Activated CD4-positive, CD25-positive, alpha-beta regulatory T cell treated with anti-CD3 and anti-CD28 coated beads, Interleukin-2, amount 50 U/mL, for 72 hours (primary cell): ENCODE results near the gene MPP2.
"Not testable (repeated sequence)": the region's sequence is repeated elsewhere in the genome, so short reads cannot be mapped to it uniquely, and the experiment has no call there.

Experiments
- DNase-seq: peaks from one replicate; pipeline ENCODE4 v3.0.0; 2021

MPP2 gene

DNA sequence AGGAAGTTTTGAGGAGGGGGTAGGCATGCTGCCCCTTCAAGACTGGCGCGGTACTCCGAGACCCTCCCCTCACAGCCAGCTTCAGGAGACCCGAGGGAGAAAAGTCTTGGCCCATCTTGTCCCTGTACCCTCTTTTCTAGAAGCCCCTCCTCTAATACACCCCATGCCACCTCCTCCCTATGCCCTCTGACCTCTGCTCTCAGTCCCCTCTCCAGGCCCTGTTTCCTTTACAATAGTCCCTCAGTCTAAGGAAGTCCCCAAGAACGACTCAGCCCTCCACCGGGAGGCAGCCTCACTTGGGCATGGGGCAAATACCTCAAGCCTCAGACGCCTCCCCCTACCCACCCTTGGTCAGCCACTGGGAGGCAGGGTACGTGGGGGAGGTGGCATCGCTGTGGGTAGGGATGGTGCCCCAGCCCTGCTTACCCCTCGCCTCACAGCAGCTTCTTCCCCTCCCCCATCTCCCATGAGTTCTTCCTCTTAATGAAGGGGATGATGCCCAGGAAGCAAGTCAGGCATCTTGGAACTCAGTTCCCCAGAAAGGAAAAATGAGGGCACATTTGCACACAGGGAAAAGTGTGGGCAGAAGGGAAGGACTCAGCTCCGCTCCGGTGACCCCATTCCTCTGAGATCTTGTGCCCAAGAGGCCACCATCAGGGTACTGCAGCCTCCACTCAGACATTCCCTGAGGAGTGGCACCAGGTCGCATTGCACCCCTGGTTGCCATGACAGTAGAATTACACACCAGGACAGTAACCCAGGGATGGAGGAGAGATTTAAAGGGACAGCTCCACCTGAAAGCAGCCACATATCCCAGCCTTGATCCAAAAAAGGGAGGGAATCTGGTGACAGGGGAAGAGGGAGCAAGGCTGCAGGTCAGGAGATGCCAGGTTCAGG is 6.2 kb downstream of the MPP2 start:
- no peak for DNase-seq

DNA sequence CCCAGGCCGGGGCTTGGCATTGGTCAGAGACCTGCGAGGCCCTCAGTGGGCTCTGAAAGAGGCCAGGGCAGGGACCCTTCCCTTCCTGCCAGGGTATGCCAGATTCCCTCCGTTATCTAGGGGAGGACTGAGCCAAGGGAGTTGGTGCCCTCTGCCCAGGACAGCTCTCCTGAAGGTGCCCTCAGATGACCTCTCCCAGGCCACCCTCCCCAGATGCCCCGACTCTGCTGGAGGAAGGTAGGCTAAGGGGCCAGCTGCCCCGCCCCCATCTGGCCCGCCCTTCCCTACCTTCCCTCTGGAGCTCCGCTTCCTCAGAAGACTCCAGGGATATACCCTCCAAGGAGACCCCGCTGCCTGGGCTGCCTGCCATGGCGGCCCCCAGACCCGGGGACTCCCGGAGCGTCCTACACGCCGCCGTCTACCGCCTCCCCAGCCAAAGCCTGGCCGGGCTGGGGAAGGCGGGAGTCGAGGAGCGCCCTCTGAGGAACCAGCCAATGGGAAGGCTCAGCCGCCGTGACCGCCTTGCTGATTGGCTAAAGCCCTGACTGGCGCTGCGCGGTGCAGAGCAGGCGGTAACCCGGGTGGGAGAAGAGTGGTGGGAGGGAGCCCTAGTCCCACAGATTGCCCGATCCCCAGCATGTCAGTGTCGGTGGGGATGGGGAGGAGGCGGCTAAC is 7.0 kb downstream of the MPP2 start:
- DNase-seq = peak; percentile 79

DNA sequence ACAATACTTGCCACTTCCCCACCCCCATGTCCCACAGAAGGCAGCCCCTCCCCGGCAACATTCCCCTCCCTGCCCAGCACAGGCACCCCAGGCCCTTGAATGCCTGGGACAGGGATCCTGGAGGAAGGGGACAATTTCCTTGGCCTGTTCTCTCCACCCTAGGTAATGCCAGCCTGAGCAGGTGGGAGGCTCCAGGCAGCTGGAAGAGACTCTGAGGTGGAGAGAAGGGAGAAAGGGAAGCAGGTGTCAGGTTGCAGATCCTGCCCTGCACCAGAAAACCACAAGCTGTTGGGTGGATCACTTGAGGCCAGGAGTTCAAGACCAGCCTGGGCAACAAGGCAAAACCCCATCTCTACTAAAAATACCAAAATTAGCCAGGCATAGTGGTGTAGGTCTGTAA is 8.9 kb downstream of the MPP2 start:
- DNase-seq = no peak

DNA sequence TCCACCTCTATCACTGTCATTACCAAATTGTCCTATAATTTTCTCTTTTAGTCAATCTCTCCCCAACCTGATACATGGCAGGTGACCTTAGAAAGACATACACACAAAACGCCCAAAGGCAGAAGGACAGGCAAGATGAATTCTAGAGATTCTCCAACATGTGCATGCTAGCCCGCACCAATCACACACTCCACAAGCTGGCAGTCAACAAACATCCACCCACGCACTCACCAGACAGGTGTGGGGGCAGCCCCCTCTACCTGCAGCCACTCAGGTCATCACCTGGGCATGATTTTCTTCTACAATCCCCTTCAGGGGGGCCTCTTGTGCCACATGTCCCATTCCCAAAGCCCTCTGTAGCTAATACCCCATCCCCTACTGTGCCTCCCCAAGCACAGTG is 9.5 kb downstream of the MPP2 start:
- DNase-seq = no peak

DNA sequence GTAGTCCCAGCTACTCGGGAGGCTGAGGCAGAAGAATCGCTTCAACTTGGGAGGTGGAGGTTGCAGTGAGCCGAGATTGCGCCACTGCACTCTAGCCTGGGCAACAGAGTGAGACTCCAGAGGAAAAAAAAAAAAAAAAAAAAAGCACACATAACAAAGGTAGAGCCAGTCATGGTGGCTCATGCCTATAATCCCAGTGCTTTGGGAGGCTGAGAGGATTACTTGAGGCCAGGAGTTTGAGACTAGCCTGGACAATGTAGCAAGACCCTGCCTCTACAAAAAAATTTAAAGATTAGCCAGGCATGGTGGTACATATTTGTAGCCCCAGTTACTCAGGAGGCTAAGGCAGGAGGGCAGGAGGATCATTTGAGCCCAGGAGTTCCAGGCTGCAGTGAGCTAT is 12.8 kb downstream of the MPP2 start:
- DNase-seq = not testable (repeated sequence)

DNA sequence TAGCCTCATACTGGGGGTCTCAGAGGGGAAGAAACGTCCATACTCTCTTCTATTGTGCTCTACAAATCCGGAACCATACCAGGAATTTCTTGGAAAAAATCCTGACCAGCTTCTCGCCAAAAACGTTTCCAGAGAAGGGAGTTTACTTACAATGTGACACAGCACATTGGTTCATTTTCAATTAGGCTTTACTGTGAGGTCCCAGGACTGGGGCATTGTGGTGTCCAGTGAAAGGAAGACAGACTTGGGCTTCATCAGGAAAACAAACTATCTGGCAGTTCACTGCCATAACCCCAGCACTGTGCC is 14.7 kb downstream of the MPP2 start:
- DNase-seq = no peak

DNA sequence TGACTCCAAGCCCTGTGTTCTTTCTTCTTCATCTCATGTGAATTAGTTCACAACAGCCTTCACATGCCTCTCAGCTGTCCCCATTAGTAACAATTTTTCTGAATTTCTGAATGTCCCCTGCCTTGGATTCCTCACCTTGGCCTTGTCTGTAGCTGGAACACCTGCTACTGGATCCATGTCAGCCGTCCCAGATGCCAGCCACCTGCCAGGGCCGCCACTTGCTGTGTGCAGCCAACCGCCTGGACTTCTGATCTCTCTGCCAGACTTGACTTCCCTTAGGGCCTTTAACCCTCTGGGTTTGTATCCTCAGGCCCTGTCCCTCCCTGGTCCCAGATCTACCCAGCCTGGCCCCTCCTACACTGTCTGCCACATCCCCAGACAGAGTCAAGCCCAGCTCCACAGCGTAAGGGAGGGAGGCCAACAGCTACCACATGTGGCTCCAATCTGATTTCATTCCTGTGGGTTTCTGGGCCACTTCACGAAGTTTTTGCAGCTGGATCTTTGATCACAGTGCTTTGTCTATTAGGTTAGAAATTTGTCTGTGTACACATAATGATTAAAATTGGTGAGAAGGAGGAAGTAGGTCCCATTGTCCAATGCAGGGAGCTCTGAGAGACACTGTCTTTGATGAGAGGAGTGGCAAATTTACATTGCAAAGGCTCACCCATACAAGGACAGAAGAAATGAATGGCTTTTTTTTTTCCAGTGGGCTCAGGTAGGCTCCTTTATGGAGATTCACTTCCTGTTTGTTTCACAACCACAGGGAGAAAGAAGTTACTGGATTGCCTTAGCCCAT is 15.3 kb downstream of the MPP2 start:
- DNase-seq = no peak

DNA sequence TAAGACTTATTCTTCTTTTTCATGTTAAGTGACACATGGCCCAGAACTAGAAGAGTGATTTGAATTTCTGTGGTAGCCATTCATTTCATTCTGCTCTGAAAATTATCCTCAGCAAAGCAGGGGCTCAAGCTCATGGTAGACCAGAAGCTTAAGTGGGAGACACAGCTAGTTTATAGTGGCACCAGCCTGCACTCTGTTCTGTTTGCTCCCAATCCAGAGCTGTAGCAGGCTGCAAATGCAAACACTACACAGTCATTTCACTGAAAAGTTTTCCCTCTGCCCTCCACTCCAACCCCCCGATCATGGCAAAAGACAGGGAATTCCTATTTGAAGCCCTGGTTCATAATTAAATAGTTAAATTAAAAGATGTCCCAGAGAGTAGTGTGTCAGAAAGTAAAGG is 17.1 kb downstream of the MPP2 start:
- DNase-seq = no peak

DNA sequence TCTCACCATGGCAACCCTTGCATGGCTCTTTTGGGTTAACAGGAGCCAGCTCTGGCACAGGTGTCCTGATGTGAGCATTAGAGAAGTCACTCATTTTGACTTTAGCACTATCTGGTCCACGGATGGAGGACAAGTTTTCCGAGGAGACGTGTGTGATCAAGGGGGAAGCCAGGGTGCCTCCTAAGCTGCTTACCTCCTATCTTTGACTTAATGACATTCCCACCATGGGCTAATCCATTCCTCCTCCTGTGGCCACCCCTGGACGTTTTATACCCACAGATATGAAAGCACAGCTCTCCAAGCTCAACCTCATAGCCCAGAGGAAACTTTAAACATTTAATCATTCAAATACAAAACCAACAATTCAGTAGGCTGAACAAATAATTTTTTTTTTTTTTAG is 18.8 kb downstream of the MPP2 start:
- DNase-seq = no peak

DNA sequence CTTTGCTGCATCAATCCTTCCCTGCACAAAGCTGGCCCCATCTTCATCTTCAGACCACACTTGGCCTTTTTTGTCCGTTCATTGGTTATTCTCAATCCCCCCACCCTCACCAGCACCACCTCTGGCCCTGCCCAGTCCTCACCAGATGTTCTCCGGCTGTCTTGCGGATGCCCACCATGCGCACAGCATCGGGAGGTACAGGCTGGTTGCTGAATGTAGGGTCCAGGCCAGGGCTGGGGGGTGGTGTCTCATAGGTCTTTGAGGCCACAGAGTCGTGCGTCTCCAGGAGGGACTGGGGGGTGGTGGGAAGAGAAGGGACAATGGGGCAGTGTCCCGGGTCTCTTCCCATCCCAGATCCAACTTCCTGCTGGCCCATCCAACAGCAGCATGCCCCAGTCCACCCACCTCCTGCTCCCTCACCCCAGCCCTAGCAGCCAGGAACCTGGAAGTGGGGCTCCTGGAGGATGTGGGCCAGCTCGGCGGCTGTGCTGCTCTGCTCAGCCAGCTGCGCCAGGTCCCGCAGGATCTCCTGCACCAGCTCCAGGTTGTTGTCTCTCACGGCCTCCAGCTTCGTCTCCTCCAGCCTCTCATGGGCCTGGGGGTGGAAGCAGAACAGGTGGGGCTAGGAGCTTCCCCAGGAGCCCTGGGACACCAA is 24.4 kb downstream of the MPP2 start:
- no peak for DNase-seq

DNA sequence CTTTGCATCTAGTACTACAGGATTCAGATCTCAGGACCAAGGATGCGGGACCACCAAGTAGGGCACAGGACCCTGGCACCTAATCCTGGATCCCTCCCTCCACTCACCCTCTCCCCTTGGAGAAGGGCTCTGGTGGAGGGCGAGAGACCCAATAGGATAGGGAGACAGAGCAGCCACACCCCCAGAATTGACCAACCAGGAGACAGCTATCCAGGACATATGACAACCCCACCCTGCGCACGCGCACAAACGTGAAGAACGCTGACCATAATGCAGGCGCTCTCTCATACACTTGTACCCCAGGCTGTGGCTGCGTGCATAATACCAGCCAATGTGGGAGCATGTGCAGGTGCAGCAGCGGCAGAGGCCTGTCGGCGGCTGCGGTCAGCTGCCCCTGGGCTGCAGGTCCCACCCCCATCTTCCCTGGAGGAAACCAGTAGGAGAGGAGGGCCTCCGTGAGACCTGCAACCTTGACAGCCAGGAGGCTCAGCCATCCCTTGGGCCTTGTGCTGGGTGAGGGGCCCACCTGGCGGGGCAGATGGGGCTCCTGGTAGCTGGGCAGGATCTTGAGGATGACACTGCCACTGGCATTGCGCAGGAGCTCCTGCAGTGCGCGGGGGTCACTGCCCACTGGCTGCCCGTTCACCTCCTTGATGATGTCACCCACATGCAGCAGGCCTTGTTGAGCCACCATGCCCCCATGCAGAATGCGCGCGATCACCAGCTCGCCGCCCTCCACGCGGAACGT is 25.4 kb downstream of the MPP2 start:
- no peak for DNase-seq

DNA sequence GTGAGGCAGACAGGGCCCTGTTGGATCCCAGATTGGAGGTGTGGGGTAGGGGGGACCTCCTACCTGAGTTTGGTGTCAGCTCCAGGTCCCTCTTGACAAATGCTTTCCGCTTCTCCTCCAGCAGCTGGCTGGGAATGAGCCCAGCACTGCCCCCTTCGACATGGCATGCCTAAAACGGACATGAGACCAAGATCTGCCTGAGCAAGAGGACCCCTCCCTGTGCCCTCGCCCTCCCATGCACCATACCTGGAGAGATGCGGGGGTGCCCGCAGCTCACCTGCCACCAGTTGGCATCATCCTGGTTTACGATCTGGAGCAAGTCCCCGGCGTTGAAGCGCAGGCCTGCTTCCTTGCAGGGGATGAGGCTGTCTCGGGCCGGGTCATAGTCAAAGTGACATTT is 26.2 kb downstream of the MPP2 start:
- no peak for DNase-seq

DNA sequence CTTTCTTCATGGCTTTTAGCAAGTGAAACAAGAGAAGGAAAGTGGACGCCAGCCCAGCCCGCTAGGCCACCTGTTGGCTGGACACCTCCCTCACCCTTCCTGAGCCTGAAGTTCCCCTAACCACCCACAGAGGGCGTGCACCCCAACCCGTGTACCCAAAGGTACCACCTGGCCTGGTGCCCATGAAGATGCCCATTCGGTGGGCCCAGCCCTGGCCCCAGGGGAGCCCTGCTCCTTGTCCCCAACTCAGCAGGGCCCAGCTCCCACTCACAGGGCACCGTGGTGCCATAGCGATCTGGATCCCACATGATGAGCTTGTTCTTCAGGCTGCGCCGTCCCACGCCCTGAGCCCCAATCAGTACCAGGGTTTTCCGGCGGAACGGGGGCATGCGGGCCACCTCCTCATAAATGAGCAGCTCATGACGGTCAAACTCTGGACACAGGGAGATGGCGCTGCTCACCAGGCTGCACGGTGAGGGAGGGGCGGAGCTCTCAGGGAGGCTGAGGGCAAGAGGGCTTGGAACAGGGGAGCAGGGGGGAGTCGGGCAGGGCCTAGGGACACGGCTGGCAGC is 26.8 kb downstream of the MPP2 start:
- DNase-seq = peak; percentile 59

DNA sequence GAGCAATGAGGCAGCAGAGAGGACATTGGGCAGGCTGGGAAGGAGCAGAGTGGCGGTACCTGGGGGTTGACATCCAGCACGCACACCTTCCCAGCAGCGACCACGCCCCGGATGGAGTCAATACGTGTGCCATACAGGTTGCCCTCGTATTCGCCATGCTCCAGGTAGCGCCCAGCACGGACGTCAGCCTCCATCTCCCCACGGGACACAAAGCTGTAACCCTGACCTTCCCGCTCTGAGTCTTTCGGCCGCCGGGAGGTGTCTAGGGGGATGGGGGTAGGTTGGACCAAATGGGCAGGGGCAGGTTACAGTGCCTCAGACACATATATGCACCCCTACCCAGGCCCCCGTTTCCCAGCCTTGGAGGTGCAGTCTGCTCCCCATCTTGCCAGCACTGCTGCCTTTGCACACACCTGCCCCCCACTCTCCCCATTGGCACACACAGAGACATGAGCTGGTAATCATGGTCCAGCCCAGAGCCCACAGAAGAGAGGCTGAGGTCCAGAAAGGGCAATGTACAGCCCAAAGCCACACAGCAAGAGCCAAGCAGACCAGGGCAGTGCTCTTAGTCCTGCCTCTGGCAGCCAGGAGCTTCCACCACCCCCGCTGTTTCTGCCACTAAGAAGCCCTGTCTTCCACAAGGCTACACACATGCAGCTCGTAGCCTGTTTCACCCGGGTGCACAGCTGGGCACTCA is 27.5 kb downstream of the MPP2 start:
- DNase-seq = no peak

DNA sequence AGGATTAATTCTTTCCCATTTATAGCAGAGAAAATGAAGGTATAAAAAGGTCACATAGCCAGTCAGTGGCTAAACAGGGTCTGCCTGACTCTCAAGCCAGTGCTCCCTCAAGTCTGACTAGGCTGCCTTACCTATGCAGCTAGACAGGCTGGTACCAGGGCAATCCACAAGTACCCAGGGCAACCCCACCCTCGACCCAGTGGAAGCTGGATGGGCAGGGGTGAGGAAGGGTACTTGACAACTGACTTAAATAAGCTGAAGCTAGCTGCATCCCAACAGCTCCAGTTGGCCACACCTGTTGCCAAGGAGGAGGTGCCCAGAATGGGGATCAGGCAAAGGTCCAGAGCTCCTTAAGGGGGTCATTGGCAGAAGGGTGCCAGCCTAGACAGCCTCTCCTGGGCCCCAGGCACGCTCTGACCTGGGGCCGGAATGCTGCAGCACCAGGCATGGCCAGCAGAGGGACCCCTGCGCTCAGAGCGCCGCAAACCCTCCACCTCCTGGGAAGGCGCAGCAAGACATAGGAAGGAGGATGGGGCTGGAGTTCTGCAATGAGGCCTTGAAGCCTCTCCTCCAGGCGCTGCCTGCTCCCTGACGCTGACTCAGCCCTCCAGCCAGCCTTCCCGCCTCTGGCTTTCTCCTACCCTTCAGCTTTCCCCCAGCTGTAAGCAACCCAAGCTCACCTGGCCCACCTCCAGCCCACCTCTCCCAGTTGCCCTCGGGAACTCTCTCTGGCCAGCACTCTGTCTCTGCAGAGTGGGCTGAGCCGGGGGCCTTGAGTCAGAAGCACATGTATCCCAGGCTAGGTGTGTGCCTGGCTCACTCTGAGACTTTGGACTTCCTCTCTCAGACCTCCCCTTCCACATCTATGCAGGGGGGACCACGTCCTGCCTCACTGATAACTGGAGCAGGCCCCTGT is 28.8 kb downstream of the MPP2 start:
- peak; percentile 79 for DNase-seq

DNA sequence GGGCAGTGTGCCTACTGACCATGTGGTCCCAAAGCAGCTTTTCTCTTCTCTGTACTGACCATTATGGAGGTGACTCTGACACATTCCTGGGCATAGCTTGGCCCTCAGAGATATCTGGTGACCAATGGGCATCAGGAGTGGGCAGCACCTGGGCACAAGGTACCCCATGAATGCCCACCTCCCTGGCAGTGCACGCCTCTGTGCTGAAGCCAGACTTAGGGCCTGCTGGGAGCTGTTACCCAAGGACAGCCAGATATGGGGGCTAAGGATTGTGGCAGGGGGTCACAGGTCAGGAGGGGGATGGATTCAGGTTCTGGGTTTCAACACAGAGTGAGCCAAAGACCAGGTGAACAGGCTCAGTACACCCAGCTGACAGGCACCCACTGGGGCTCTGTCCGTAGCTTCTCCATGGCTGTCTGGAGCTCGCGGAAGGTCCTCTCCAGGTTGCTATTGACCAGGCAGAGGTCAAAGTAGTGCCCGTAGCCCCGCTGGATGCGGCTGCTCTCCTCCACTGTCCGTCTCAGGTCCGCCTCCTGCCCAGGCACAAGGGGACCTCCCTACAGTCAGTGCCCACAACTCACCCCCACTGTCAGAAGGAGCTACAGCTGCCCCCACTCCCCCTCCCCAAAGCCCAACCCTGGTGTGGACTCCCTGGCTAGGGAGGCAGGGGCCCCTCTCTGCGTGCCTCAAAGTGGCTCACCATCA is 29.7 kb downstream of the MPP2 start:
- DNase-seq = no peak

DNA sequence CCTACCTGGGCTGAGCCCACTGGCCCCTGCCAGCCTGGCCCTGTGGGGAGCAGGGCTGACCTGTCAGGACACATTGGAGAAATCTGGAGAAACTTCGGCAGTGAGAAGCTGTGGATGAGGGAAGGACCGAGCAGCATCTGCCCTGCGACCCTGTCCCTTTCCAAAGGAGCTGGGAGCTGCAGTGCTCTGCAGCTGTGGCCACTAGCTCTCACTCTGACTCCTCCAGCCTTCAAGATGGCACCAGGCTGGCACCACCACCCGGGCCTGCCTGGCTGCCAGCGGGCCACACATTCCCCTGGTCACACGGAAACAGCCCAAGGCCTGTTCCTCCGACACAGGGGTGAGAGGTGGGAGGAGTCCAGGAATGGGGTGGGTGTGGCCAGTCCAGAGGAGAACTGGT is 30.3 kb downstream of the MPP2 start:
- DNase-seq = no peak

DNA sequence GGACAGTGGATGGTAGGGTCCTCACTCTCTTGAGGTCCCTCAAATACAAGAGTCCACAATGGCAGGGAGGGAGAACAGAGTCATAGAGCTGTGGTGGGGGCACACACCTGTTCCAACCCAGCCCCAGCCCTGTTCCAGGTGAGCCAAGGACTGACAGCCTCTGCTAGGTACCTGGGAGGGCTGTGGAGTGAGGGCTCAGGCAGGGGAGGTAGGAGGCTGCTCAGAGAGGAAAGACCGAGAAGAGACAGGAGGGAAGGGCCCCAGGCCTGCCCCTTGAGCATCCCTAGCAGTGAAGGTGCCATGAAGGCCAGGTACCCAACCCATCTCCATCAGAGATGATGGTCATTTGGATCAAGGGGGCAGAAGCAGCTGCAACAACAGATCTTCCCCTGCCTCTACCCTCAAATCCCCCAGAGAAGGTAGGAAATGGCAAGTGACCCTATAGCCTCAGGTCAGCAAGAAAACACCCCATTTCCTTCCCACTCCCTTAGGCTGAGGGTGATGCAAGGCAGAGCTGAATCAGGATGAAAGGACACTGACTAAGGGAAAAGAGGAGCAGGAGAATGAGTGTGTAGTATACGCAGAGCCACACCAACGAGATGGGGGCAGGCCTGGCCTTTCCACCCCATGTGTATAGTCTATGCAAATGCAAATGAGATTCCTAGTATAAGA is 31.7 kb downstream of the MPP2 start:
- DNase-seq = no peak

DNA sequence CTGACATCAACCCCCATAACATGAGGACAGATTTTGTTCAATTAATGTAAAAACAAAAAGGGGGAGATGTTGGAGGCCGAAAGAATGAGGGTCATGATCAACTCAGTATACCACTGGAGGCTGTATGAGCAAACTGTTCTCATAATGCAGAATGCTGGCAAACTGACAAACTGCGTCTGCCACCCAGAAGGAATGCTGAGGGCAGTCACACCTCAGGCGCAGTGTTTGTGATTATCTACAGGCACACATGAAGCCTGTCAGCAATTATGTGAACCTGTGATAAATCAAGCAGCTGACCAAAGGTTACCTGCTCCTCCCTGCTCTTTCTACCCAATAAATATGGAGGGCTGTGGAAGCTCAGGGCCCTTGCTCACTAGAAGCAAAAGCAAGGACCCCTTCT is 33.0 kb downstream of the MPP2 start:
- no peak for DNase-seq
